Endothelial cell of umbilical vein (primary cell): ENCODE data around the gene TRMT11. TPM values are rescaled to one million over a fixed set of nuclear protein-coding genes. Genes with fewer than 3 reads are reported as not detected.

ENCODE experiments used
- BruUV-seq: library from RNA; stranded (reverse); fragments of 400-500 nt; replicated peaks from 2 replicates; lab custom pipeline; 2021; lab: Mats Ljungman, UMichigan
- CTCF ChIA-PET: fragments of 300-600, 350-600 bp; sonication (Branson Sonifier 250); formaldehyde crosslinking; loops from one replicate; lab custom pipeline; 2021; ENCODE audit warnings: antibody characterized with exemption, inconsistent platforms; lab: Charles Lee
- POLR2A ChIA-PET: fragments of 300-600, 350-600 bp; sonication (Branson Sonifier 250); formaldehyde crosslinking; loops from one replicate; lab custom pipeline; 2021; ENCODE audit warnings: antibody characterized with exemption, inconsistent platforms; lab: Charles Lee
- DNase-seq: peaks from one replicate; pipeline ENCODE4 v3.0.0-alpha.2; 2011; ENCODE audit warnings: low read depth, low spot score
- FAIRE-seq: peaks from 2 replicates; lab custom pipeline; 2011; peaks lifted over from hg19 to GRCh38; lab: Jason Lieb, UNC
- H2AFZ ChIP-seq: 2 replicates; pipeline ENCODE4 v1.6.0; 2012; ENCODE audit warnings: low read depth, low read length, control low read depth, inconsistent platforms
- H3K27ac ChIP-seq: 2 replicates; pipeline ENCODE4 v1.5.1; 2011; ENCODE audit warnings: low read depth, mild to moderate bottlenecking, control low read depth, low read length, moderate library complexity; ENCODE audit not compliant: insufficient read depth
- H3K27me3 ChIP-seq, 2 experiments: 2 replicates each; pipeline versions ENCODE4 v1.6.0 to v1.6.1; 2011; ENCODE audit warnings: low read length in 2 of 2, mixed read lengths in 1 of 2; ENCODE audit not compliant: control insufficient read depth in 2 of 2, insufficient read depth in 2 of 2
- H3K36me3 ChIP-seq, 2 experiments: 2 replicates in 1 of 2; 3 replicates in 1 of 2; pipeline ENCODE4 v1.5.1; 2011; ENCODE audit warnings: low read length in 2 of 2, mild to moderate bottlenecking in 1 of 2, moderate library complexity in 1 of 2; ENCODE audit not compliant: control insufficient read depth in 2 of 2, insufficient read depth in 2 of 2; ENCODE audit errors: extremely low read depth in 1 of 2
- H3K4me1 ChIP-seq: 3 replicates; pipeline ENCODE4 v1.5.1; 2011; ENCODE audit warnings: mild to moderate bottlenecking, low read length; ENCODE audit not compliant: control insufficient read depth, insufficient read depth; ENCODE audit errors: extremely low read depth
- H3K4me2 ChIP-seq: 2 replicates; pipeline ENCODE4 v1.6.1; 2011; ENCODE audit warnings: low read length, control low read depth, mixed read lengths; ENCODE audit not compliant: insufficient read depth
- H3K4me3 ChIP-seq, 3 experiments: fragments of 200-600 bp in 1 of 3; sonication (generic), shearing (Covaris generic) in 1 of 3; replicated peaks in 1 of 3; 2 replicates each; pipeline ENCODE4 v1.5.1; 2011 to 2016; ENCODE audit warnings: control low read depth in 3 of 3, low read length in 3 of 3, mild to moderate bottlenecking in 2 of 3, inconsistent platforms in 1 of 3, low read depth in 1 of 3, moderate library complexity in 1 of 3; ENCODE audit not compliant: insufficient read depth in 1 of 3
- H3K79me2 ChIP-seq: 2 replicates; pipeline ENCODE4 v1.6.0; 2012; ENCODE audit warnings: low read length, inconsistent platforms; ENCODE audit not compliant: control insufficient read depth, insufficient read depth
- H3K9ac ChIP-seq: replicated peaks from 2 replicates; pipeline ENCODE3; 2011; ENCODE audit warnings: low read length, control low read depth; ENCODE audit not compliant: insufficient read depth; ENCODE audit errors: extremely low read depth
- H3K9me1 ChIP-seq: replicated peaks from 3 replicates; pipeline ENCODE4 v1.6.0; 2011; ENCODE audit warnings: mild to moderate bottlenecking, low read length; ENCODE audit not compliant: control insufficient read depth, insufficient read depth; ENCODE audit errors: extremely low read depth
- H3K9me3 ChIP-seq: replicated peaks from 2 replicates; pipeline ENCODE4 v1.5.1; 2012; ENCODE audit warnings: low read length, inconsistent platforms; ENCODE audit not compliant: control insufficient read depth, insufficient read depth
- H4K20me1 ChIP-seq: replicated peaks from 2 replicates; pipeline ENCODE3; 2011; ENCODE audit warnings: mild to moderate bottlenecking, low read length; ENCODE audit not compliant: control insufficient read depth, insufficient read depth; ENCODE audit errors: extremely low read depth
- GATA2 ChIP-seq: IDR thresholded peaks from 2 replicates; pipeline ENCODE4 v1.7.0; 2011; ENCODE audit warnings: low read depth, mild to moderate bottlenecking, moderate library complexity, mixed read lengths, low read length; ENCODE audit not compliant: insufficient read length, insufficient read depth
- MAX ChIP-seq: IDR thresholded peaks from 2 replicates; pipeline ENCODE4 v1.6.1; 2011; ENCODE audit not compliant: insufficient read depth, insufficient read length
- dilution Hi-C: fragments of 300-500 bp; cut with MboI; formaldehyde crosslinking; loops from one replicate; pipeline ENCODE4 v1.15.0; 2019; ENCODE audit warnings: low sequenced_read_pairs; ENCODE audit not compliant: extremely low pct_ligation_motif_present
- intact Hi-C: fragments of 100-400 bp; cut with micrococcal nuclease; formaldehyde crosslinking; loops from one replicate; pipeline ENCODE4 v1.10.0; 2022
- polyA plus RNA-seq, 4 experiments: library from polyadenylated mRNA; depleted of rRNA in 3 of 4; stranded (reverse) in 3 of 4; unstranded in 1 of 4; fragments of >200 nt; gene quantifications; 2 replicates each; pipeline versions ENCODE4 v1.2.1 to v1.2.3, GENCODE V29; 2011 to 2012; ENCODE audit warnings: missing spikeins in 1 of 4
- total RNA-seq: library from RNA; stranded (reverse); gene quantifications from 2 replicates; pipeline ENCODE4 v1.2.3, GENCODE V29; 2021
- TF ChIP-seq, protein P1 (sequence below), 2 donors: IDR thresholded peaks; 1 replicate in 1 of 2; 2 replicates in 1 of 2; pipeline ENCODE4 v1.5.1; 2011; ENCODE audit warnings: low read length in 2 of 2, mild to moderate bottlenecking in 2 of 2, moderate library complexity in 2 of 2, control low read depth in 1 of 2, inconsistent platforms in 1 of 2, low read depth in 1 of 2; ENCODE audit not compliant: insufficient read depth in 1 of 2; ENCODE audit errors: extremely low read depth in 1 of 2

Gene TRMT11
- total and polyA plus RNA-seq, 2 donors (not counting 3 experiments of a cell fraction or from before 2014, with no cell fraction given) = 5.1 to 10.7 TPM

GRCh38 chr6:125945378-125946141, 40.8 kb upstream of the TRMT11 start:
- CTCF ChIA-PET = interaction anchor here (0.8 to 7.0 kb wide), 9 partner anchors 11 to 632 kb away, joined by 3 to 86 read pairs (median 5); partner anchors contain the start of genes HINT3 and NCOA7
- Histone ChIP-seq H3K4me1 (peaks cover 40% of the 10 kb centered on the region), H3K4me2 (peak overlapping the region; percentile 85), H3K4me3 (no peak overlapping the region), H2AFZ (peak overlapping the region; percentile 6), H3K9me3 (no peaks in the 10 kb centered on the region), H3K9ac (peak overlapping the region; percentile 46), H3K9me1 (no peaks in the 10 kb centered on the region), H3K27ac (peak overlapping the region; percentile 89), H3K36me3 (no peaks in the 10 kb centered on the region), H3K79me2 (no peaks in the 10 kb centered on the region), H3K27me3 (no peaks in the 10 kb centered on the region), H4K20me1 (no peaks in the 10 kb centered on the region)
- intact Hi-C loops (loop anchor here (1.0 to 2.0 kb wide), 2 partner anchors 11 to 37 kb away; partner anchors contain the start of gene HINT3), dilution Hi-C loops (no loop called here)
- BruUV-seq = TSS peak; percentile 91
- FAIRE-seq (peak; percentile 12), DNase-seq (peak; percentile 59)
- no peak for TF ChIP-seq MAX
- TF ChIP-seq, protein P1, sequence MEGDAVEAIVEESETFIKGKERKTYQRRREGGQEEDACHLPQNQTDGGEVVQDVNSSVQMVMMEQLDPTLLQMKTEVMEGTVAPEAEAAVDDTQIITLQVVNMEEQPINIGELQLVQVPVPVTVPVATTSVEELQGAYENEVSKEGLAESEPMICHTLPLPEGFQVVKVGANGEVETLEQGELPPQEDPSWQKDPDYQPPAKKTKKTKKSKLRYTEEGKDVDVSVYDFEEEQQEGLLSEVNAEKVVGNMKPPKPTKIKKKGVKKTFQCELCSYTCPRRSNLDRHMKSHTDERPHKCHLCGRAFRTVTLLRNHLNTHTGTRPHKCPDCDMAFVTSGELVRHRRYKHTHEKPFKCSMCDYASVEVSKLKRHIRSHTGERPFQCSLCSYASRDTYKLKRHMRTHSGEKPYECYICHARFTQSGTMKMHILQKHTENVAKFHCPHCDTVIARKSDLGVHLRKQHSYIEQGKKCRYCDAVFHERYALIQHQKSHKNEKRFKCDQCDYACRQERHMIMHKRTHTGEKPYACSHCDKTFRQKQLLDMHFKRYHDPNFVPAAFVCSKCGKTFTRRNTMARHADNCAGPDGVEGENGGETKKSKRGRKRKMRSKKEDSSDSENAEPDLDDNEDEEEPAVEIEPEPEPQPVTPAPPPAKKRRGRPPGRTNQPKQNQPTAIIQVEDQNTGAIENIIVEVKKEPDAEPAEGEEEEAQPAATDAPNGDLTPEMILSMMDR (IDR thresholded peaks at IDR 0.05; ENCODE audit: extremely low read depth in 1 of 2, insufficient read depth in 1 of 2, low read depth in 1 of 2, low read length in 2 of 2) = no peak
- TF ChIP-seq GATA2 = peak; percentile 27
- POLR2A ChIA-PET = interaction anchor here (0.7 kb wide), 1 partner anchor 155 kb away, joined by 3 read pairs; the partner anchor contains the start of gene NCOA7
